Fibroblast of the conjunctiva (primary cell): ENCODE data around the gene OCRL.
"Not testable (repeated sequence)": the region's sequence is repeated elsewhere in the genome, so short reads cannot be mapped to it uniquely, and the experiment has no call there.

Experiments
- DNase-seq: peaks from one replicate; pipeline ENCODE4 v3.0.0-alpha.2; 2010; ENCODE audit warnings: low read depth

Gene OCRL

GRCh38 chrX:129534816-129535578 is 5.1 kb upstream of the OCRL start:
- DNase-seq = no peak

- DNase-seq = no peak
These were observed 694 bp downstream of the OCRL start for GRCh38 chrX:129540722-129541184.

GRCh38 chrX:129544780-129545179 is 4.7 kb downstream of the OCRL start:
- no peak for DNase-seq

- DNase-seq = no peak
These were observed 5.3 kb downstream of the OCRL start for GRCh38 chrX:129545408-129545807.

- no peak for DNase-seq
These were observed 9.1 kb downstream of the OCRL start for GRCh38 chrX:129549124-129549523.

GRCh38 chrX:129553619-129554288 is 13.7 kb downstream of the OCRL start:
- no peak for DNase-seq

GRCh38 chrX:129554816-129555215 is 14.8 kb downstream of the OCRL start:
- DNase-seq = not testable (repeated sequence)

GRCh38 chrX:129556806-129557315 is 16.8 kb downstream of the OCRL start:
- DNase-seq = no peak

GRCh38 chrX:129557844-129558480 is 17.9 kb downstream of the OCRL start:
- DNase-seq = no peak

- DNase-seq = no peak
These were observed 19.7 kb downstream of the OCRL start for GRCh38 chrX:129559783-129560182.

- DNase-seq = no peak
These were observed 21.4 kb downstream of the OCRL start for GRCh38 chrX:129561453-129561852.

GRCh38 chrX:129564345-129564744 is 24.3 kb downstream of the OCRL start:
- not testable (repeated sequence) for DNase-seq

GRCh38 chrX:129565046-129565650 is 25.1 kb downstream of the OCRL start:
- no peak for DNase-seq

GRCh38 chrX:129566073-129566472 is 26.0 kb downstream of the OCRL start:
- DNase-seq = peak; percentile 8

GRCh38 chrX:129568349-129568748 is 28.3 kb downstream of the OCRL start:
- DNase-seq = no peak

- no peak for DNase-seq
These were observed 32.4 kb downstream of the OCRL start for GRCh38 chrX:129572422-129572821.

GRCh38 chrX:129573652-129574051 is 33.6 kb downstream of the OCRL start:
- DNase-seq = not testable (repeated sequence)

GRCh38 chrX:129574214-129574613 is 34.2 kb downstream of the OCRL start:
- no peak for DNase-seq

- no peak for DNase-seq
These were observed 36.5 kb downstream of the OCRL start for GRCh38 chrX:129576539-129576938.

GRCh38 chrX:129577473-129577872 is 37.4 kb downstream of the OCRL start:
- peak; percentile 75 for DNase-seq

- DNase-seq = no peak
These were observed 37.8 kb downstream of the OCRL start for GRCh38 chrX:129577877-129578276.

- no peak for DNase-seq
These were observed 41.8 kb downstream of the OCRL start for GRCh38 chrX:129581904-129582303.
